Astrocyte (in vitro differentiated cells and primary cell): ENCODE measurements around the gene SLIT3. TPM values are rescaled to one million over a fixed set of nuclear protein-coding genes. Genes with fewer than 3 reads are reported as not detected.

ENCODE experiments used
- DNase-seq: peaks from one replicate; pipeline ENCODE4 v3.0.0-alpha.2; 2010; ENCODE audit warnings: low read depth
- FAIRE-seq: peaks from 2 replicates; lab custom pipeline; 2011; peaks lifted over from hg19 to GRCh38; lab: Jason Lieb, UNC
- H2AFZ ChIP-seq: 2 replicates; pipeline ENCODE4 v1.6.0; 2012; ENCODE audit warnings: low read depth, low read length, inconsistent platforms
- H3K27ac ChIP-seq: 2 replicates; pipeline ENCODE4 v1.5.1; 2011; ENCODE audit warnings: low read depth, low read length, inconsistent platforms
- H3K27me3 ChIP-seq: 2 replicates; pipeline ENCODE4 v1.6.0; 2011; ENCODE audit warnings: low read length, inconsistent platforms; ENCODE audit not compliant: insufficient read depth
- H3K36me3 ChIP-seq: 2 replicates; pipeline ENCODE4 v1.5.1; 2011; ENCODE audit warnings: low read length, inconsistent platforms; ENCODE audit not compliant: insufficient read depth
- H3K4me1 ChIP-seq: 2 replicates; pipeline ENCODE4 v1.5.1; 2011; ENCODE audit warnings: low read length, inconsistent platforms; ENCODE audit not compliant: insufficient read depth
- H3K4me2 ChIP-seq: 2 replicates; pipeline ENCODE4 v1.6.0; 2012; ENCODE audit warnings: low read length, inconsistent platforms
- H3K4me3 ChIP-seq: 2 replicates; pipeline ENCODE4 v1.5.1; 2011; ENCODE audit warnings: low read depth, mild to moderate bottlenecking, low read length, inconsistent platforms; ENCODE audit not compliant: insufficient read depth
- H3K79me2 ChIP-seq: 2 replicates; pipeline ENCODE4 v1.6.0; 2012; ENCODE audit warnings: mild to moderate bottlenecking, low read length, inconsistent platforms; ENCODE audit not compliant: insufficient read depth
- H3K9ac ChIP-seq: 2 replicates; pipeline ENCODE4 v1.6.0; 2012; ENCODE audit warnings: mild to moderate bottlenecking, low read length, inconsistent platforms
- H3K9me3 ChIP-seq: 2 replicates; pipeline ENCODE4 v1.5.1; 2012; ENCODE audit warnings: low read depth, mild to moderate bottlenecking, low read length, inconsistent platforms; ENCODE audit not compliant: insufficient read depth
- H4K20me1 ChIP-seq: 2 replicates; pipeline ENCODE4 v1.6.0; 2012; ENCODE audit warnings: low read length, inconsistent platforms; ENCODE audit not compliant: insufficient read depth
- H3K27ac Mint-ChIP-seq: one replicate; pipeline ENCODE4 v1.8.0; 2021; ENCODE audit warnings: mild to moderate bottlenecking, mixed read lengths; ENCODE audit not compliant: unreplicated experiment
- H3K27me3 Mint-ChIP-seq: one replicate; pipeline ENCODE4 v1.8.0; 2021; ENCODE audit warnings: low read depth, mixed read lengths; ENCODE audit not compliant: unreplicated experiment
- H3K36me3 Mint-ChIP-seq: one replicate; pipeline ENCODE4 v1.8.0; 2021; ENCODE audit warnings: low read depth, mixed read lengths; ENCODE audit not compliant: unreplicated experiment
- H3K4me1 Mint-ChIP-seq: one replicate; pipeline ENCODE4 v1.8.0; 2021; ENCODE audit warnings: low read depth, mixed read lengths; ENCODE audit not compliant: unreplicated experiment
- H3K4me3 Mint-ChIP-seq: one replicate; pipeline ENCODE4 v1.8.0; 2021; ENCODE audit warnings: mild to moderate bottlenecking, moderate library complexity, mixed read lengths; ENCODE audit not compliant: unreplicated experiment
- H3K9me3 Mint-ChIP-seq: one replicate; pipeline ENCODE4 v1.8.0; 2021; ENCODE audit warnings: mild to moderate bottlenecking, mixed read lengths; ENCODE audit not compliant: unreplicated experiment
- CTCF ChIP-seq: IDR thresholded peaks from 2 replicates; pipeline ENCODE4 v1.5.1; 2011; ENCODE audit warnings: low read depth, mild to moderate bottlenecking, inconsistent platforms, low read length, moderate library complexity; ENCODE audit not compliant: insufficient read depth
- EZH2 ChIP-seq: IDR thresholded peaks from 2 replicates; pipeline ENCODE4 v1.6.1; 2012; ENCODE audit warnings: mild to moderate bottlenecking, low read length, inconsistent platforms; ENCODE audit not compliant: insufficient read depth
- total RNA-seq: library from RNA; stranded (reverse); gene quantifications from 2 replicates; pipeline ENCODE4 v1.2.1, GENCODE V29; 2021

SLIT3 gene
- total RNA-seq, 1 donor from 2014 or later, result 20.7 TPM

GRCh38 chr5:168936511-168936910 is 364.4 kb downstream of the SLIT3 start:
- H3K4me3 Mint-ChIP-seq, result no peak overlapping the region
- Histone ChIP-seq H3K4me1 (peaks cover 3% of the 10 kb centered on the region), H3K9me3 (no peaks in the 10 kb centered on the region), H3K4me2 (no peak overlapping the region), H3K9ac (no peak overlapping the region), H3K36me3 (no peaks in the 10 kb centered on the region), H4K20me1 (no peaks in the 10 kb centered on the region), H3K27me3 (no peaks in the 10 kb centered on the region), H2AFZ (no peak overlapping the region), H3K27ac (no peak overlapping the region), H3K4me3 (no peak overlapping the region), H3K79me2 (no peaks in the 10 kb centered on the region)
- H3K4me1 Mint-ChIP-seq, result peaks cover 17% of the 10 kb centered on the region
- H3K9me3 Mint-ChIP-seq, result no peaks in the 10 kb centered on the region
- FAIRE-seq (no peak), DNase-seq (no peak)
- TF ChIP-seq CTCF, result no peak
- no peak for TF ChIP-seq EZH2
- no peaks in the 10 kb centered on the region for H3K36me3 Mint-ChIP-seq
- H3K27me3 Mint-ChIP-seq, result peaks cover 2% of the 10 kb centered on the region
- no peak overlapping the region for H3K27ac Mint-ChIP-seq

- FAIRE-seq, result no peak
- DNase-seq, result peak; percentile 15
- no peak for TF ChIP-seq CTCF
- no peak for TF ChIP-seq EZH2
- H3K9me3 Mint-ChIP-seq, result no peaks in the 10 kb centered on the region
- Histone ChIP-seq H3K79me2 (no peaks in the 10 kb centered on the region), H3K9ac (no peak overlapping the region), H3K27me3 (no peaks in the 10 kb centered on the region), H3K4me3 (no peak overlapping the region), H3K4me1 (peaks cover 5% of the 10 kb centered on the region), H3K27ac (no peak overlapping the region), H2AFZ (no peak overlapping the region), H3K4me2 (no peak overlapping the region), H4K20me1 (no peaks in the 10 kb centered on the region), H3K9me3 (no peaks in the 10 kb centered on the region), H3K36me3 (no peaks in the 10 kb centered on the region)
- H3K27me3 Mint-ChIP-seq, result peaks cover 3% of the 10 kb centered on the region
- no peak overlapping the region for H3K27ac Mint-ChIP-seq
- H3K4me3 Mint-ChIP-seq, result no peak overlapping the region
- peaks cover 21% of the 10 kb centered on the region for H3K4me1 Mint-ChIP-seq
- no peaks in the 10 kb centered on the region for H3K36me3 Mint-ChIP-seq
Observed at GRCh38 chr5:168935183-168935582, 365.8 kb downstream of the SLIT3 start.

GRCh38 chr5:168934169-168934568 is 366.8 kb downstream of the SLIT3 start:
- Histone ChIP-seq H3K4me1 (peaks cover 5% of the 10 kb centered on the region), H3K36me3 (no peaks in the 10 kb centered on the region), H3K9me3 (no peaks in the 10 kb centered on the region), H2AFZ (no peak overlapping the region), H3K79me2 (no peaks in the 10 kb centered on the region), H3K4me2 (no peak overlapping the region), H3K9ac (no peak overlapping the region), H4K20me1 (no peaks in the 10 kb centered on the region), H3K27me3 (no peaks in the 10 kb centered on the region), H3K27ac (no peak overlapping the region), H3K4me3 (no peak overlapping the region)
- H3K27ac Mint-ChIP-seq, result peak overlapping the region; percentile 3
- peak overlapping the region; percentile 27 for H3K4me3 Mint-ChIP-seq
- H3K27me3 Mint-ChIP-seq, result peaks cover 6% of the 10 kb centered on the region
- TF ChIP-seq CTCF, result no peak
- no peak for TF ChIP-seq EZH2
- FAIRE-seq (no peak), DNase-seq (no peak)
- no peaks in the 10 kb centered on the region for H3K36me3 Mint-ChIP-seq
- no peaks in the 10 kb centered on the region for H3K9me3 Mint-ChIP-seq
- H3K4me1 Mint-ChIP-seq, result peaks cover 21% of the 10 kb centered on the region
